HCT116 (cell line): ENCODE data around the gene ELL2. TPM values are rescaled to one million over a fixed set of nuclear protein-coding genes. Genes with fewer than 3 reads are reported as not detected.

Experiments
- ATAC-seq: fragments of 200-7000 bp; cut with Tn5 transposase; 2 replicates; pipeline ENCODE4 v1.9.1; 2020; ENCODE audit warnings: mild to moderate bottlenecking, moderate library complexity
- BruUV-seq: library from RNA; stranded (reverse); fragments of 400-500 nt; replicated peaks from 2 replicates; lab custom pipeline; 2021; lab: Mats Ljungman, UMichigan
- CTCF ChIA-PET: fragments of 300-600 bp; sonication (Branson Sonifier 250); formaldehyde crosslinking; loops from one replicate; lab custom pipeline; 2021; ENCODE audit warnings: antibody characterized with exemption; lab: Charles Lee
- POLR2A ChIA-PET: fragments of 300-600, 350-600 bp; sonication (Branson Sonifier 250); formaldehyde crosslinking; loops from one replicate; lab custom pipeline; 2021; ENCODE audit warnings: antibody characterized with exemption; lab: Charles Lee
- RAD21 ChIA-PET, 2 experiments: fragments of 300-600 bp; sonication (Branson Sonifier 250); formaldehyde crosslinking; loops; one replicate each; lab custom pipeline; 2023; ENCODE audit warnings: low total read pairs in 2 of 2; ENCODE audit not compliant: uncharacterized antibody in 2 of 2, unreplicated experiment in 2 of 2, low non-redundant PET in 1 of 2; lab: Charles Lee
- DNase-seq: peaks from one replicate; pipeline ENCODE4 v3.0.0-alpha.2; 2010; ENCODE audit warnings: low read depth, low spot score
- H2AFZ ChIP-seq: fragments of 200-600 bp; shearing (Covaris generic), sonication (generic); 2 replicates; pipeline ENCODE4 v1.6.1; 2017; ENCODE audit warnings: low read depth, mixed run types, mixed read lengths, antibody characterized with exemption, low read length; ENCODE audit not compliant: poor library complexity, severe bottlenecking
- H3K27ac ChIP-seq: 2 replicates; pipeline ENCODE4 v1.5.1; 2012; ENCODE audit warnings: low read depth, low read length
- H3K27me3 ChIP-seq: fragments of 200-600 bp; sonication (generic); 2 replicates; pipeline ENCODE4 v1.6.1; 2016; ENCODE audit warnings: mixed run types, low read length, mixed read lengths; ENCODE audit not compliant: insufficient read depth
- H3K36me3 ChIP-seq, 2 experiments: fragments of 200-500 bp in 1 of 2; fragments of 200-600 bp in 1 of 2; sonication (Bioruptor generic) in 1 of 2; sonication (generic) in 1 of 2; 2 replicates each; pipeline versions ENCODE4 v1.5.1 to v1.6.1; 2014 to 2016; ENCODE audit warnings: low read length in 2 of 2, inconsistent platforms in 1 of 2, mixed read lengths in 1 of 2, mixed run types in 1 of 2; ENCODE audit not compliant: insufficient read depth in 2 of 2, control insufficient read depth in 1 of 2
- H3K4me1 ChIP-seq, 2 experiments: fragments of 200-600 bp in 1 of 2; sonication (generic) in 1 of 2; 2 replicates each; pipeline versions ENCODE4 v1.5.1 to v1.6.1; 2012 to 2017; ENCODE audit warnings: low read length in 2 of 2, inconsistent platforms in 1 of 2, mild to moderate bottlenecking in 1 of 2, mixed read lengths in 1 of 2, mixed run types in 1 of 2, moderate library complexity in 1 of 2; ENCODE audit not compliant: insufficient read depth in 2 of 2, control insufficient read depth in 1 of 2
- H3K4me2 ChIP-seq: fragments of 200-600 bp; sonication (generic); 2 replicates; pipeline ENCODE4 v1.6.1; 2017; ENCODE audit warnings: mixed run types, low read length, mixed read lengths
- H3K4me3 ChIP-seq, 2 experiments: fragments of 200-600 bp in 1 of 2; sonication (generic) in 1 of 2; replicated peaks in 1 of 2; 2 replicates each; pipeline ENCODE4 v1.5.1; 2011 to 2016; ENCODE audit warnings: low read length in 2 of 2, control low read depth in 1 of 2, low read depth in 1 of 2, mild to moderate bottlenecking in 1 of 2, mixed read lengths in 1 of 2, mixed run types in 1 of 2
- H3K79me2 ChIP-seq: fragments of 200-600 bp; sonication (generic); 2 replicates; pipeline ENCODE4 v1.6.1; 2017; ENCODE audit warnings: mild to moderate bottlenecking, mixed run types, low read length, moderate library complexity, mixed read lengths; ENCODE audit not compliant: insufficient read depth
- H3K9ac ChIP-seq: fragments of 200-600 bp; sonication (generic); 2 replicates; pipeline ENCODE4 v1.6.1; 2016; ENCODE audit warnings: low read length, mixed read lengths
- H3K9me2 ChIP-seq: fragments of 200-600 bp; sonication (generic), shearing (Covaris generic); 2 replicates; pipeline ENCODE4 v1.6.1; 2017; ENCODE audit warnings: mixed run types, mild to moderate bottlenecking, moderate library complexity; ENCODE audit not compliant: insufficient read depth
- H3K9me3 ChIP-seq, 2 experiments: fragments of 200-500 bp in 1 of 2; fragments of 200-600 bp in 1 of 2; sonication (Bioruptor generic) in 1 of 2; sonication (generic) in 1 of 2; 2 replicates each; pipeline ENCODE4 v1.6.1; 2014 to 2017; ENCODE audit warnings: low read length in 2 of 2, mixed read lengths in 2 of 2, inconsistent platforms in 1 of 2, low read depth in 1 of 2, mild to moderate bottlenecking in 1 of 2, mixed run types in 1 of 2, moderate library complexity in 1 of 2; ENCODE audit not compliant: control insufficient read depth in 1 of 2, insufficient read depth in 1 of 2
- H4K20me1 ChIP-seq: fragments of 200-600 bp; sonication (generic), shearing (Covaris generic); 2 replicates; pipeline ENCODE4 v1.6.1; 2017; ENCODE audit warnings: mixed run types, mild to moderate bottlenecking, moderate library complexity; ENCODE audit not compliant: insufficient read depth
- FOSL1 ChIP-seq: IDR thresholded peaks from 2 replicates; pipeline ENCODE4 v1.6.1; 2012; ENCODE audit warnings: low read depth
- SIN3A ChIP-seq: IDR thresholded peaks from 2 replicates; pipeline ENCODE4 v1.6.1; 2012; ENCODE audit warnings: low read depth
- SP1 ChIP-seq: IDR thresholded peaks from 2 replicates; pipeline ENCODE4 v1.6.1; 2012; ENCODE audit warnings: low read depth
- TCF7L2 ChIP-seq: IDR thresholded peaks from 2 replicates; pipeline ENCODE4 v1.7.0; 2011; ENCODE audit warnings: borderline replicate concordance, inconsistent platforms; ENCODE audit not compliant: insufficient read depth, insufficient read length; ENCODE audit errors: extremely low read depth
- intact Hi-C: fragments of 100-400 bp; cut with micrococcal nuclease; formaldehyde crosslinking; loops from 2 replicates; pipeline ENCODE4 v1.10.0; 2022
- total RNA-seq: library from RNA; stranded (reverse); gene quantifications from one replicate; pipeline ENCODE4 v1.2.1, GENCODE V29; 2021; ENCODE audit not compliant: unreplicated experiment
- TF ChIP-seq, protein P1 (sequence below): IDR thresholded peaks from 2 replicates; pipeline ENCODE4 v1.6.1; 2012
- TF ChIP-seq, protein P2 (sequence below): IDR thresholded peaks from 2 replicates; pipeline ENCODE4 v1.6.1; 2012; ENCODE audit warnings: low read depth

ELL2 gene
- total RNA-seq, 1 experiment from 2014 or later = 29.8 TPM

- Histone ChIP-seq H2AFZ (no peak overlapping the region), H4K20me1 (no peaks in the 10 kb centered on the region), H3K9me2 (no peaks in the 10 kb centered on the region), H3K27me3 (no peaks in the 10 kb centered on the region), H3K4me3 (no peak overlapping the region), H3K4me2 (no peak overlapping the region), H3K36me3 (no peaks in the 10 kb centered on the region), H3K9me3 (no peaks in the 10 kb centered on the region), H3K79me2 (no peaks in the 10 kb centered on the region), H3K4me1 (no peaks in the 10 kb centered on the region), H3K9ac (no peak overlapping the region), H3K27ac (no peak overlapping the region)
- CTCF ChIA-PET = no interaction called here
- POLR2A ChIA-PET = no interaction called here
- ATAC-seq (no peak), DNase-seq (no peak)
- intact Hi-C loops = no loop called here
- no peak for TF ChIP-seq SP1
- no peak for TF ChIP-seq SIN3A
- TF ChIP-seq TCF7L2 = no peak
- TF ChIP-seq, protein P1, sequence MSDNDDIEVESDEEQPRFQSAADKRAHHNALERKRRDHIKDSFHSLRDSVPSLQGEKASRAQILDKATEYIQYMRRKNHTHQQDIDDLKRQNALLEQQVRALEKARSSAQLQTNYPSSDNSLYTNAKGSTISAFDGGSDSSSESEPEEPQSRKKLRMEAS = no peak
- TF ChIP-seq, protein P2, sequence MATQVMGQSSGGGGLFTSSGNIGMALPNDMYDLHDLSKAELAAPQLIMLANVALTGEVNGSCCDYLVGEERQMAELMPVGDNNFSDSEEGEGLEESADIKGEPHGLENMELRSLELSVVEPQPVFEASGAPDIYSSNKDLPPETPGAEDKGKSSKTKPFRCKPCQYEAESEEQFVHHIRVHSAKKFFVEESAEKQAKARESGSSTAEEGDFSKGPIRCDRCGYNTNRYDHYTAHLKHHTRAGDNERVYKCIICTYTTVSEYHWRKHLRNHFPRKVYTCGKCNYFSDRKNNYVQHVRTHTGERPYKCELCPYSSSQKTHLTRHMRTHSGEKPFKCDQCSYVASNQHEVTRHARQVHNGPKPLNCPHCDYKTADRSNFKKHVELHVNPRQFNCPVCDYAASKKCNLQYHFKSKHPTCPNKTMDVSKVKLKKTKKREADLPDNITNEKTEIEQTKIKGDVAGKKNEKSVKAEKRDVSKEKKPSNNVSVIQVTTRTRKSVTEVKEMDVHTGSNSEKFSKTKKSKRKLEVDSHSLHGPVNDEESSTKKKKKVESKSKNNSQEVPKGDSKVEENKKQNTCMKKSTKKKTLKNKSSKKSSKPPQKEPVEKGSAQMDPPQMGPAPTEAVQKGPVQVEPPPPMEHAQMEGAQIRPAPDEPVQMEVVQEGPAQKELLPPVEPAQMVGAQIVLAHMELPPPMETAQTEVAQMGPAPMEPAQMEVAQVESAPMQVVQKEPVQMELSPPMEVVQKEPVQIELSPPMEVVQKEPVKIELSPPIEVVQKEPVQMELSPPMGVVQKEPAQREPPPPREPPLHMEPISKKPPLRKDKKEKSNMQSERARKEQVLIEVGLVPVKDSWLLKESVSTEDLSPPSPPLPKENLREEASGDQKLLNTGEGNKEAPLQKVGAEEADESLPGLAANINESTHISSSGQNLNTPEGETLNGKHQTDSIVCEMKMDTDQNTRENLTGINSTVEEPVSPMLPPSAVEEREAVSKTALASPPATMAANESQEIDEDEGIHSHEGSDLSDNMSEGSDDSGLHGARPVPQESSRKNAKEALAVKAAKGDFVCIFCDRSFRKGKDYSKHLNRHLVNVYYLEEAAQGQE = no peak
- TF ChIP-seq FOSL1 = no peak
- no TSS peak for BruUV-seq
- RAD21 ChIA-PET = no interaction called here
These were observed 73.7 kb downstream of the ELL2 start for GRCh38 chr5:95887977-95888376.
